Fibroblast of lung (primary cell): ENCODE measurements around the gene RFX5.

Experiments used
- CTCF ChIP-seq, 2 donors: IDR thresholded peaks in 1 of 2; conservative IDR thresholded peaks in 1 of 2; 1 replicate in 1 of 2; 2 replicates in 1 of 2; pipeline ENCODE4 v1.5.1; 2011 to 2012; ENCODE audit warnings: low read length in 2 of 2, control low read depth in 1 of 2, inconsistent platforms in 1 of 2, low read depth in 1 of 2, mild to moderate bottlenecking in 1 of 2
- EZH2 ChIP-seq: IDR thresholded peaks from 2 replicates; pipeline ENCODE4 v1.5.1; 2012; ENCODE audit warnings: low read length, control low read depth, mild to moderate bottlenecking; ENCODE audit errors: missing control alignments

- no peak for TF ChIP-seq CTCF (conservative IDR thresholded peaks at IDR 0.05 in 1 of 2, IDR thresholded peaks at IDR 0.05 in 1 of 2; ENCODE audit: low read depth in 1 of 2, low read length in 2 of 2)
- no peak for TF ChIP-seq EZH2
Observed at GRCh38 chr1:151369302-151369610, 22.2 kb upstream of the RFX5 start.
